ENCODE data around the gene CGNL1.

The CGNL1 gene

DNA sequence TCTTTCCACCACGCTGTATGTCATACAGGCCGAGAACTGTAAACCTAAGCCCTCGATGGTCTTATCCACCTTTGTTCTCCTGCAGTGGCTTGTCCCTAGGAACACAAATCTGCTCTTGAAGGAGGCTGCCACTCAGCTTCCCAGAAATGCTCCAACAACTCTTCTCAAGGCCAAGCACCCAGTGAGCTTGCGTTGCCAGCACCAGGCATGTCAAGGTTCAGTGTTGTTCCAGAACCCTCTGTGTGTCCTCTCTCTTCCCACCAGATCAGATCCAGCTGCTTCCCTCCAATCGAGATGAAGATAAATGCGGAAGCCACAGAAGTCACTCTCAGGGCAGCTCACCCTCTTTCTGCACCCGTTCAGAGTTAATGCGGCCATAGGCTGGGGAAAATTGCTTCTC, 204.1 kb downstream of the CGNL1 start:
- H3K4me3 Mint-ChIP-seq = no peak overlapping the region
- H3K4me1 Mint-ChIP-seq (ENCODE audit: low read depth) = peaks cover 27% of the 10 kb centered on the region
- H3K27me3 Mint-ChIP-seq = peaks cover 26% of the 10 kb centered on the region
- H3K36me3 Mint-ChIP-seq (ENCODE audit: low read depth) = peaks cover 11% of the 10 kb centered on the region
- no peak overlapping the region for H3K27ac Mint-ChIP-seq
- intact Hi-C loops (cut with micrococcal nuclease) = no loop called here
- H3K9me3 Mint-ChIP-seq = peaks cover 15% of the 10 kb centered on the region

DNA sequence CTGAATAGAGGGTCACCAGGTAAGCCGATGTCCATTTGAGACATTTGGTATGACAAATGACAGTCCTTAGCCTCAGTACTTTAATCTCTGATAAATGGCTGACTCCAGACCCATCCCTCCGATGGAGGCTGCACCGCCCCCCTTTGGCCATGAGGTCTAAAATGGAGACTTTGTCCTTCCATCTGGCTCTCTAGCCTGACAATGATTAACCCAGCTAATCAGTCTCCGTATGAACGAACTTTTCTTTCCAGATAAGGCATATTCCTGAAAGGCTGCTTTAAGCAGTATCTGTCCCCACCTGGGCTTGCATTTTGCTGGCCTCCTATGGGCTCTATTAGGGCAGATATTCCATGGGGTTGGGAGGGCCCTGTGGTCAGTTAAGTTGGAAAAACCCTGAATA, 204.6 kb downstream of the CGNL1 start:
- H3K9me3 Mint-ChIP-seq = peaks cover 15% of the 10 kb centered on the region
- intact Hi-C loops (cut with micrococcal nuclease) = no loop called here
- H3K4me1 Mint-ChIP-seq (ENCODE audit: low read depth) = peaks cover 31% of the 10 kb centered on the region
- H3K4me3 Mint-ChIP-seq = no peak overlapping the region
- peaks cover 11% of the 10 kb centered on the region for H3K36me3 Mint-ChIP-seq (ENCODE audit: low read depth)
- H3K27me3 Mint-ChIP-seq = peaks cover 26% of the 10 kb centered on the region
- peak overlapping the region; percentile 3 for H3K27ac Mint-ChIP-seq

DNA sequence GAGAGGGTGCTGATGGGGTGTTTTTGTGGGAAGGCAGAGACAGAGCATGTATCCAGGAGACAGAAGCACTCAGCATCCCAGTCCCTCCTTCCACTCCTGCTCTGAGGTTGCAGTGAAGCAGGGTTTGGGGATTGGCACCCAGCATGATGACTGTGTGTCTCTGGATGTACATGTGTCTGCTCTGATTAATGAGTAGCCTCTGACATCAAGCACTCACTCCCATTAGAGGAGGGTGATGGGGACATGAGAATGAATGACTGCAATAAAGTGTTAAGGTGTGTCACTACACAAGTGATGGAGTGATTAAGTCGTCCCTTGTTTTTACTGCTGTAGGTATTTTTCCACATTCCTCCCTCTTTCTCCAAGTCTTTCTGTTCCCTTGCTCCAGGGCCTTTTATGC, 205.8 kb downstream of the CGNL1 start:
- no peak overlapping the region for H3K4me3 Mint-ChIP-seq
- peaks cover 11% of the 10 kb centered on the region for H3K36me3 Mint-ChIP-seq (ENCODE audit: low read depth)
- peaks cover 15% of the 10 kb centered on the region for H3K9me3 Mint-ChIP-seq
- H3K4me1 Mint-ChIP-seq (ENCODE audit: low read depth) = peaks cover 43% of the 10 kb centered on the region
- H3K27ac Mint-ChIP-seq = peak overlapping the region; percentile 3
- intact Hi-C loops (cut with micrococcal nuclease) = no loop called here
- peaks cover 26% of the 10 kb centered on the region for H3K27me3 Mint-ChIP-seq

DNA sequence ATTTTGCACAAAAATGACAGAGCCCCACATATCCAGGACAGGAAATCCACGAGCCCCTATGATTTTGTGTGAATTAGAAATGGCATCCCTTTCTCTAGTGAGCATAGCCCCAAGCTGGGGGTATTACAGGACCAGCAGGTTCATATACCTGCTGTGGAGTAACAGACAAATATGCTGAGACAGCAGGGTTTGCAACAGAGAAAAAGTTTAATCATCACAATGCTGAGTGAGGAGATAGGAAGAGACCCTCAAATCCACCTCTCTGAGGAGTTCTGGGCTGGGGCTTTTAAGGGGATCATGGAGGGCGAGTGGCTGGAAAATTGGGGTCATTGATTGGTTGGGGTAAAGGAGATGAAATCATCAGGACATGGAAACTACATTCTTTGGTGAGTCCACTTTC, 207.0 kb downstream of the CGNL1 start:
- Mint-ChIP-seq H3K9me3 (peaks cover 15% of the 10 kb centered on the region), H3K27me3 (peaks cover 23% of the 10 kb centered on the region), H3K4me3 (no peak overlapping the region), H3K27ac (peak overlapping the region; percentile 21), H3K36me3 (ENCODE audit: low read depth) (peaks cover 11% of the 10 kb centered on the region), H3K4me1 (ENCODE audit: low read depth) (peaks cover 45% of the 10 kb centered on the region)
- intact Hi-C loops (cut with micrococcal nuclease) = no loop called here

DNA sequence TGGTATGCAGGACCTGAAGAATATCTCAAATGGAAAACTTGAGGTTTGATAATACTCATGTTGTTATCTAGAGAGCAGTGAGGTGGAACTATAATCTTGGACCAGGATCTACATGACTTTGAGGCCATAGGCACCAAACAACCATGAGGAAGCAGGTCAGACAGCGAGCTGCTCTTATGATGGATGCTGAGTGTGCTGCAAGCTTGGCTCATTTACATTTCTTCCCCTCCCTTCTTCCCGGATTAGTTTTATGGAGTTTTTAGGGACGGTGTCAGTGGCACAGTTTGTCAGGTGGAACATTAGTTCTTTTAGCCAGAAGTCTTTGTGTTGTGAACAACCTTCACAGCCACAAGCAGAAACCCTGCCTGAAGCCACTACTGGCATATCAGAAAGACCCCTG, 207.4 kb downstream of the CGNL1 start:
- peaks cover 25% of the 10 kb centered on the region for H3K27me3 Mint-ChIP-seq
- peaks cover 11% of the 10 kb centered on the region for H3K36me3 Mint-ChIP-seq (ENCODE audit: low read depth)
- intact Hi-C loops (cut with micrococcal nuclease) = no loop called here
- H3K4me1 Mint-ChIP-seq (ENCODE audit: low read depth) = peaks cover 45% of the 10 kb centered on the region
- H3K4me3 Mint-ChIP-seq = no peak overlapping the region
- peak overlapping the region; percentile 21 for H3K27ac Mint-ChIP-seq
- peaks cover 15% of the 10 kb centered on the region for H3K9me3 Mint-ChIP-seq

DNA sequence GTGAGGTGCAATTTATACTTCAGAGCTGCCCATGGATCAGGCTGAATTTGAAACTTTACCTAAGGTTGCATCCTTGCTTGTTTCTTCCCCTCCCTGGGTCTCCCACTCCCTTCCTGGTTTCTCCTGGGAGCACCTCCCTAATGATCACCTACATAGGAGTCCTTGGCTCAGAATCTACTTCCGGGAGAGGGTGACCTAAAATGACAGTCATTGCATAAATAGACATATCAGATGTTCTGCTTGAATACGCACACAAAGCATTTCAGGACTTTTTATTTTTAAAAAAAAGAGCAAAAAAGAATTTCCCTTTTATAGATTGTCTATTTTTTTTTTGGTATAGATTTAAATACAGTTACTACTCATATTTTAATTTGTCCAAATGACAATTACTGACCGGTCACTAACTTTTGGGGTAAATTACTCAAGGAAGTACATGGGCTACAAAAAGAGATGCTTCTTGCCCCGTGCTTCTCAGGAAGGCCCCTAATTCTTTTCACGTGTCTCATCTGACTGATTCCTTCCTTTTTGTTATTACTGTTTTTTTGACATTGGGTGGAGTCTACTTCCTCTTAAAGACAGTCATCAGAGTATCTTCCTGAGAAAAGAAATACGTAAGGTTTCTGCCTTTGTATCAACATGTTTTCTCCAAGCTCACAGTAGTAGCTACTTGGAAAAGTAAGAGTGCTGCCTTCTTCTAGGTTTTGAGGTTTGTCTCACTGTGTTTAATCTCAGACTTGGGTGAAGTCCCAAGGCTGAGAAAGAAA, 210.5 kb downstream of the CGNL1 start:
- Mint-ChIP-seq H3K36me3 (ENCODE audit: low read depth) (peaks cover 11% of the 10 kb centered on the region), H3K4me1 (ENCODE audit: low read depth) (peaks cover 67% of the 10 kb centered on the region), H3K9me3 (peaks cover 15% of the 10 kb centered on the region), H3K27me3 (peaks cover 16% of the 10 kb centered on the region), H3K27ac (peak overlapping the region; percentile 98), H3K4me3 (no peak overlapping the region)
- intact Hi-C loops (cut with micrococcal nuclease) = no loop called here

DNA sequence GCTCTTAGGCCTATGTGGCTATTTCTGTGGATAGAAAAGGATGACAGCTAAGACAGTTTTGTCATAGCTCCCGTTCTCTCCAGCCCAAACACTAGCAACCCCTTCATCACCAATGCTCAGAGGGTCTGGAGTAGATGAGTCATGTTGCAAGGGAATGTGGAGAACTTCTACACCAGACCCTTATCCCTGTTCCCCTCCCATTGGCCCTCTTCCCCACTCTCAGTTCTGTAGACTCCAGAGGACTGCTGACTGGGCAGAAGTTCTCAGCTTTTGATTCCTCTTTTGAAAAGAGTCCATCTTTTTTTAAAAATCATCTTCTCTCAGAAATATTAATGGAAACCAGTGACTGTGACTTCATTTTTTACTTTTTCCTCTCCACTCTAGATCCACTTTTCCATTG, 213.0 kb downstream of the CGNL1 start:
- H3K36me3 Mint-ChIP-seq (ENCODE audit: low read depth) = peaks cover 8% of the 10 kb centered on the region
- peaks cover 19% of the 10 kb centered on the region for H3K27me3 Mint-ChIP-seq
- H3K27ac Mint-ChIP-seq = peak overlapping the region; percentile 98
- intact Hi-C loops (cut with micrococcal nuclease) = loop anchor here (2.0 kb wide), 1 partner anchor 28 kb away; no protein-coding TSS in a partner anchor
- no peaks in the 10 kb centered on the region for H3K9me3 Mint-ChIP-seq
- no peak overlapping the region for H3K4me3 Mint-ChIP-seq
- H3K4me1 Mint-ChIP-seq (ENCODE audit: low read depth) = peaks cover 82% of the 10 kb centered on the region

DNA sequence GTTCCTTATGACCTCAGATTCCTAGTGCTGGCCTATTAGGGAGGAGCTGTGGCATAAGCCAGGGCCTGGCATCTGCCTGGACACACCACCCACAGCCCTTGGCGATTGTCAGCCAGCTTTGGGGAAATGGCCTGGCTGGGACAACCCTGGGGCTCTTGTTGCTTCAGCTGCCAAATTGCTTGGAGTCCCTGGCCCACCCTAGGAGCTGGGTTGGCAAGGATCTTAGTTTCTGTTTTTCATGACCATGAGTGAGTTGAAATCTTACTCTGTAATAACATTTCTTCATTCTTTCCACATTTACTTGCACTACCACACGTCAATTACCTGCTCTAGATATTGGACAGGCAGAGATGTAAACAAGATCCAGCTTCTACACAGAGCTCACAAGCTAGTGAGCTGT, 213.4 kb downstream of the CGNL1 start:
- intact Hi-C loops (cut with micrococcal nuclease) = loop anchor here (2.0 kb wide), 1 partner anchor 29 kb away; no protein-coding TSS in a partner anchor
- no peak overlapping the region for H3K4me3 Mint-ChIP-seq
- H3K27me3 Mint-ChIP-seq = peaks cover 19% of the 10 kb centered on the region
- H3K4me1 Mint-ChIP-seq (ENCODE audit: low read depth) = peaks cover 87% of the 10 kb centered on the region
- H3K36me3 Mint-ChIP-seq (ENCODE audit: low read depth) = peaks cover 8% of the 10 kb centered on the region
- H3K27ac Mint-ChIP-seq = peak overlapping the region; percentile 98
- no peaks in the 10 kb centered on the region for H3K9me3 Mint-ChIP-seq

DNA sequence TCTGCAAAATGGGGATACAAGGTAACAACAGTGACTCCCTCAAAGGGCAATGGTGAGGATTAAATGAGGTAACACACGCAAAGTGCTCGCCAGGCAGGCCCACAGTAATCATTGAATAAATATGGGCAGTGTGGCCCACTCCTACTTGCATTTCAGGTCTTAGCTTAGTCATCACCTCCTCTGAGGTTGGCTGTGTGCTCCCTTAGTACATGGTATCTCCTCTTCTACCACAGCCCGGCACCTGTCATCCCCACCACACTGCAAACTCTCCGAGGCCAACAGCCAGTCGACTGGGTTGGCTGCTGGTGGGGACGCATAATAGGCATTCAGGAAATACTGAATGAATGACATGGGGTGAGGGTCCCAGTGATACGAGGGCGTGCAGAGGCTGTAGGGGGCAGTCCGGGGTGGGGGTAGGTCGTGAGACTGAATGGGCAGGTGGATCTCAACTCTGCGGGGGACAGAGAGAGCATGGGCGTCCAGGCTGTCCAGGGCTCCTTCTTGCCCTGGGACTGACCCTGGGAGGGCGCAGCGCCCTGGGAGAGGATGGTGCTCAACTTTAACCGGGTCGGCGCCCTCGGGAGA, 215.0 kb downstream of the CGNL1 start:
- Mint-ChIP-seq H3K4me1 (ENCODE audit: low read depth) (peaks cover 86% of the 10 kb centered on the region), H3K4me3 (peak overlapping the region; percentile 74)

DNA sequence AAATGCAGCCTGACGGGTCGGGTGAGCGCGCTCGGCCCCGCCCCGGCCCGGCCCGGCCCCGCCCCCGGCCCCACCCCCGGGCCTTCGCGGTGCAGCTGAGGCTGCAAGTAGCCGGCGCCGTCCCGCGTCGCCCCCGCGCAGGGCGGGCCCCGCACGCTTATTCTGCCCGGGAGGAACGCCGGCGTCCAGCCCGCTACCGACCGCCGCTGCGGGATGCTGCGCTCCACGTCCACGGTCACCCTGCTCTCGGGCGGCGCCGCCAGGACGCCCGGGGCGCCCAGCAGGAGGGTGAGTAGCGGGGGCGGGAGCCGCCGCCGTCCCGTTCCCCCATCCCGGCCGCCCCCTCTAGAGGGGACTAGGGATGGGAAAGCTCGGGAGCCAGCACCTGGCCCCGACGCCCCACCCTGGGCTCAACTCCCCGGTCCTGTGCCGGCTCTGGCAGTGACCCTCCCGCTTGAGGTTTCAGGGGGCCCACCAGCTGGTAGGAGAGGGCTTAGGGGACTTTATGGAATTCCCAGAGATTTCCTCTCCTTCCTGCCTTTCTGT, 215.6 kb downstream of the CGNL1 start, which contains the start of gene MYZAP:
TSS of gene MYZAP (plus strand) at position 83 of the 546 bp plus-strand sequence. CDS start at position 214, 131 bp downstream.
- peak within 1 kb of the TSS; percentile 98 for H3K27ac Mint-ChIP-seq

More for the DNA sequence above, 215.0 kb downstream of the CGNL1 start:
- peaks cover 19% of the 10 kb centered on the region for H3K27me3 Mint-ChIP-seq
- H3K36me3 Mint-ChIP-seq (ENCODE audit: low read depth) = peaks cover 8% of the 10 kb centered on the region
- H3K27ac Mint-ChIP-seq = peak overlapping the region; percentile 98
- intact Hi-C loops (cut with micrococcal nuclease) = no loop called here
- H3K9me3 Mint-ChIP-seq = no peaks in the 10 kb centered on the region

DNA sequence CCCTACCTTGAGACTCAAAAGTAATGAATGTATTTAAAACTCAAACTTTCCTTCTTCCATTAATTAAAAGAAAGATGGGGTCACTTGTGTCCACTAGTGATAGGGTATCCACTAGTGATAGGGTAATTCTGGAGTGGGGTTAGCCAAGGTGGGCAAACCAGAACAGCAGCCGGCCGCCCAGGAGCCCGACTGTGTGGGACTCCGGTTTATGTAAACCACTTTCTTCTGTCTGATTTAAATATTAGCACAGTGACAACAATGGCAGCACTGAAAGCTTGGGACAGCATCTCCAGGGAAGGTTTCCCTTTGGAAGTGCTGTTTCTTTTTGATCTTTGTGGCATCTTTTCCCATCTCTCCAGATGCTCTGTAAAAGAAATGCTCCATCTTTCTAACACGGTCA, 216.1 kb downstream of the CGNL1 start:
- Mint-ChIP-seq H3K4me3 (peak overlapping the region; percentile 73), H3K27me3 (peaks cover 19% of the 10 kb centered on the region), H3K4me1 (ENCODE audit: low read depth) (peaks cover 75% of the 10 kb centered on the region), H3K9me3 (no peaks in the 10 kb centered on the region), H3K36me3 (ENCODE audit: low read depth) (peaks cover 8% of the 10 kb centered on the region), H3K27ac (peak overlapping the region; percentile 98)
- intact Hi-C loops (cut with micrococcal nuclease) = no loop called here

More for the DNA sequence above, 215.6 kb downstream of the CGNL1 start, which contains the start of gene MYZAP:
- no peaks in the 10 kb centered on the region for H3K9me3 Mint-ChIP-seq
- H3K4me1 Mint-ChIP-seq (ENCODE audit: low read depth) = peaks cover 80% of the 10 kb centered on the region
- intact Hi-C loops (cut with micrococcal nuclease) = no loop called here
- peaks cover 19% of the 10 kb centered on the region for H3K27me3 Mint-ChIP-seq
- H3K4me3 Mint-ChIP-seq = peak within 1 kb of the TSS; percentile 74
- peaks cover 8% of the 10 kb centered on the region for H3K36me3 Mint-ChIP-seq (ENCODE audit: low read depth)

DNA sequence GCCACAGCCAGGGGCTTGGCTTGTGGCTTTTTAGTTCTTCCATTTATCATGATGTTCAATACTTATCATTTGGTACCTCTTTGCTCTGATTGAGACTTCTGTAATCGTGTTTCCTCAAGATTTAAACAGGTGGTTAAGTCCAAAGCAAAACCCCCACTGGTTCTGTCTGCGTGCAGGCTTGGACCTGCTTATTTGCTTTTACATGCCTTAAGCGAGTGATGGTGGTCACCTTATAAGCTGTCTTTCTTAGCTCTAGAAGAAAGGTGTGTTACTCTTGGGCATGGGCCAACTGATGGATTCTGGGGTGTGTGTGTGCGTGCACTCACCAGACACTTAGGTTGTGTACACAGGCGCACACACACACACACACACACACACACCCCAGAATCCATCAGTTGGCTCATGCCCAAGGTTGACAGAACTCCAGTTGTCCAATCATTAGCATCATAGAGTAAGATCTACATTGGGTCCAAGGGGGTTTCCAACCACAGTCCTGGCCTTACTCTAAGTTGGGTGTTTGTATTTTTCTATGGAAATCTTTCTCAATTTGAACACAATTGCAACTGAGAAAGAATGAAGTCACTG, 216.6 kb downstream of the CGNL1 start:
- Mint-ChIP-seq H3K4me3 (peak overlapping the region; percentile 73), H3K36me3 (ENCODE audit: low read depth) (peaks cover 8% of the 10 kb centered on the region), H3K9me3 (no peaks in the 10 kb centered on the region), H3K27ac (peak overlapping the region; percentile 98), H3K4me1 (ENCODE audit: low read depth) (peaks cover 70% of the 10 kb centered on the region), H3K27me3 (peaks cover 19% of the 10 kb centered on the region)
- intact Hi-C loops (cut with micrococcal nuclease) = no loop called here

DNA sequence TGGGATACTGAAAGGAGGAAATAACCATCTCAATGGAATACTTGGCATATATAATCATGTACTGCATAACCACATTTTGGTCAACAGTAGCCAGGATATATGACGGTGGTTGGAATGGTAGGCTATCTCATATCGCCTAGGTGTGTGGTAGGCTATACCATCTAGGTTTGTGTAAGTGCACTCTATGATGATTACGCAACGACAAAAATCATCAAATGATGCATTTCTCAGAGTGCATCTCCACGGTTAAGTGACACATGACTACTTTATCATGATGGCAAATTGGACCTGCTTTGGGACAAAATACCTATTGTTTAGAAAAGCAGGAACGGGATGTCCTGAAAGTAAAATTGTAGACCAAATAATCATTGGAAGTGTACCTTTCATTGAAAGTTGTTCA, 218.2 kb downstream of the CGNL1 start:
- Mint-ChIP-seq H3K36me3 (ENCODE audit: low read depth) (peaks cover 8% of the 10 kb centered on the region), H3K4me1 (ENCODE audit: low read depth) (peaks cover 57% of the 10 kb centered on the region), H3K27ac (no peak overlapping the region), H3K27me3 (peaks cover 18% of the 10 kb centered on the region), H3K4me3 (no peak overlapping the region), H3K9me3 (no peaks in the 10 kb centered on the region)
- intact Hi-C loops (cut with micrococcal nuclease) = no loop called here

All from dendritic cell treated with granulocyte-macrophage colony-stimulating factor and Interleukin-4, amounts not matched to agents 40 ng/mL and 50 ng/mL, for 4 days (primary cell).